ENCODE measurements around the gene SLC22A14. TPM values are rescaled to one million over a fixed set of nuclear protein-coding genes. Genes with fewer than 3 reads are reported as not detected.

SLC22A14 gene
- total and polyA plus RNA-seq, 7 donors, result 0.09 TPM; not detected in 6

GRCh38 chr3:38327335-38328009 lies 45.4 kb downstream of the SLC22A14 start:
- TF ChIP-seq EP300 (IDR thresholded peaks at IDR 0.05) (no peak), CTCF (IDR thresholded peaks at IDR 0.05) (no peak)
- Histone ChIP-seq H3K27me3 (no peaks in the 10 kb centered on the region), H3K4me3 (no peak overlapping the region), H3K4me1 (no peaks in the 10 kb centered on the region), H3K9me3 (peaks cover 0 to 2% (median 0%) of the 10 kb centered on the region in 4 donors), H3K27ac (no peak overlapping the region), H3K36me3 (no peaks in the 10 kb centered on the region)
- intact Hi-C loops (cut with DNase I), result no loop called here
- no peak for DNase-seq

GRCh38 chr3:38331257-38332022 lies 49.3 kb downstream of the SLC22A14 start:
- Histone ChIP-seq H3K36me3 (no peaks in the 10 kb centered on the region), H3K4me3 (no peak overlapping the region), H3K4me1 (no peaks in the 10 kb centered on the region), H3K27ac (no peak overlapping the region), H3K9me3 (peaks cover 0 to 2% (median 0%) of the 10 kb centered on the region in 4 donors), H3K27me3 (no peaks in the 10 kb centered on the region)
- WGBS, 2 donors, result 84 to 86% methylated on average over 4 of the region's 4 CpGs
- no peak for TF ChIP-seq CTCF (IDR thresholded peaks at IDR 0.05)
- TF ChIP-seq POLR2AphosphoS5 (IDR thresholded peaks at IDR 0.05), result no peak
- TF ChIP-seq EP300 (IDR thresholded peaks at IDR 0.05), result no peak
- no peak for TF ChIP-seq POLR2A (IDR thresholded peaks at IDR 0.05)
- intact Hi-C loops (cut with DNase I), result no loop called here
- no peak for DNase-seq

GRCh38 chr3:38332201-38332600 lies 50.1 kb downstream of the SLC22A14 start:
- intact Hi-C loops (cut with DNase I), result no loop called here

GRCh38 chr3:38334142-38335055 lies 52.3 kb downstream of the SLC22A14 start:
- no peaks in the 10 kb centered on the region for H3K27me3 ChIP-seq
- H3K36me3 ChIP-seq, result no peaks in the 10 kb centered on the region
- TF ChIP-seq CTCF (IDR thresholded peaks at IDR 0.05) (no peak), POLR2A (IDR thresholded peaks at IDR 0.05) (no peak), POLR2AphosphoS5 (IDR thresholded peaks at IDR 0.05) (no peak), EP300 (IDR thresholded peaks at IDR 0.05) (no peak)
- H3K9me3 ChIP-seq, result no peaks in the 10 kb centered on the region
- H3K4me3 ChIP-seq, result no peak overlapping the region
- no peak overlapping the region for H3K27ac ChIP-seq
- H3K4me1 ChIP-seq, result no peaks in the 10 kb centered on the region
- WGBS, 2 donors, result 81 to 84% methylated on average over 5 of the region's 5 CpGs
- intact Hi-C loops (cut with DNase I), result no loop called here
- no peak for DNase-seq

More at GRCh38 chr3:38332201-38332600, 50.1 kb downstream of the SLC22A14 start:
- H3K27ac ChIP-seq, result no peak overlapping the region
- no peaks in the 10 kb centered on the region for H3K36me3 ChIP-seq
- WGBS, 2 donors, result 23 to 38% methylated on average over 3 of the region's 3 CpGs
- TF ChIP-seq POLR2A (IDR thresholded peaks at IDR 0.05) (no peak), POLR2AphosphoS5 (IDR thresholded peaks at IDR 0.05) (no peak), CTCF (IDR thresholded peaks at IDR 0.05) (no peak), EP300 (IDR thresholded peaks at IDR 0.05) (no peak)
- peaks cover 0 to 2% (median 0%) of the 10 kb centered on the region in 4 donors for H3K9me3 ChIP-seq
- no peak overlapping the region for H3K4me3 ChIP-seq
- H3K4me1 ChIP-seq, result no peaks in the 10 kb centered on the region
- no peak for DNase-seq
- H3K27me3 ChIP-seq, result no peaks in the 10 kb centered on the region
